ENCODE measurements around the gene RASGRP3.

Gene RASGRP3

DNA sequence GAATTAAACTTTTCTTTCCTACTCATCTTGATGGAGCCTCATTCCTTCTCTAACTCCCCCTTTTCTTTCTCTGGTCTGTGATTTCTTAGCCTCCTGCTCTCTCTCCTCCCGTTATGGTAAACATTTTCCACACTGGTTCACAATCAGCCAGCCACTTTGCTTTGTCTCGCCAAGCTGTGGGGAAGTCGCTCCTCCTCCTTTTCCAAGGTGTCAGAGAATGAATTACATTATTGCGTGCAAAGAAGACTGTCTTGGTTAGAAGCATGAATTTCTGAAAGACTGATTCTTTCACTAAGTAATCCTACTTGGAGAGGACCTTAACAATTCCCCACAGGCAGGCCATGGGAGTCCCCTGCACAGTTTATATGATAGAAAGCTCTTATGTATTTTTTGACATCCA lies 46.1 kb downstream of the RASGRP3 start:
- DNase-seq (ENCODE audit: low read depth in 2 of 2, low spot score in 1 of 2): no peak

DNA sequence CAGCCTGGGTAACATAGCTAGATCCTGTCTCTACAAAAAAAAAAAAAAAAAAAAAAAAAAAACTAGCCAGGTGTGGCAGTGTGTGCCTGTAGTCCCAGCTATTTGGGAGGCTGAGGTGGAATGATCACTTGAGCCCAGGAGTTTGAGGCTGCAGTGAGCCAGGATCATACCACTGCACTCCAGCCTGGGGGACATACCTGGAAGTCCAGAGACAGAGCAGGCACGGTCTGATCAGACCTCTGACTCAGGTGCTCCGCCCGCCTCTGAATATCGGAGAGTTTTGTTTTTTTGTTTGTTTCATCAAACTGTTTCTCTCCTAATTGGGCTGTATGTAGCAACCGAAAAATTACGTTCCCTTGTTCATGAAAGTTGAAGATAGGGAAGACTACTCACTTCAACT lies 49.2 kb downstream of the RASGRP3 start:
- no peak for DNase-seq (ENCODE audit: low read depth in 2 of 2, low spot score in 1 of 2)

DNA sequence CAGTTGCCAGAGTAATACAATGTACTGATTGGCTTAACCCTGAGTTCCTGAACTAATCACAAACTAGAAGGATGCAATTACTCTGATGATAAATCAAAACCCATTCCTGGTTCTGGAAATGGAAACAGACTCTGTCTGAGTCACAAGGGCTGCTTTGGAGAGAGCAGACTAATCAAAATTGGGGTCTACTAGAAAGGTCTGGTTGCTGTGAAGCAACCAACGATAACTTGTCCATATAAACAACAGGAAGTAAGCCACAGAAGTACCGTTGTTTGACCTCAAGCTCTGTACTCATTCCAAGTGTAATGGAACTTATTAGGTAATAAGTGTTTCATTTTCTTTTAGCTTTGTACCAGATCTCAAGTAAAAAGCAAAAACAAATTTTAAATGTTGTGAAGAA lies 49.7 kb downstream of the RASGRP3 start:
- no peak for DNase-seq (ENCODE audit: low read depth in 2 of 2, low spot score in 1 of 2)

GRCh38 chr2:33526921-33527320 lies 50.5 kb downstream of the RASGRP3 start:
- DNase-seq (ENCODE audit: low read depth in 2 of 2, low spot score in 1 of 2): no peak

GRCh38 chr2:33528441-33528950 lies 52.0 kb downstream of the RASGRP3 start:
- no peak for DNase-seq (ENCODE audit: low read depth in 2 of 2, low spot score in 1 of 2)

DNA sequence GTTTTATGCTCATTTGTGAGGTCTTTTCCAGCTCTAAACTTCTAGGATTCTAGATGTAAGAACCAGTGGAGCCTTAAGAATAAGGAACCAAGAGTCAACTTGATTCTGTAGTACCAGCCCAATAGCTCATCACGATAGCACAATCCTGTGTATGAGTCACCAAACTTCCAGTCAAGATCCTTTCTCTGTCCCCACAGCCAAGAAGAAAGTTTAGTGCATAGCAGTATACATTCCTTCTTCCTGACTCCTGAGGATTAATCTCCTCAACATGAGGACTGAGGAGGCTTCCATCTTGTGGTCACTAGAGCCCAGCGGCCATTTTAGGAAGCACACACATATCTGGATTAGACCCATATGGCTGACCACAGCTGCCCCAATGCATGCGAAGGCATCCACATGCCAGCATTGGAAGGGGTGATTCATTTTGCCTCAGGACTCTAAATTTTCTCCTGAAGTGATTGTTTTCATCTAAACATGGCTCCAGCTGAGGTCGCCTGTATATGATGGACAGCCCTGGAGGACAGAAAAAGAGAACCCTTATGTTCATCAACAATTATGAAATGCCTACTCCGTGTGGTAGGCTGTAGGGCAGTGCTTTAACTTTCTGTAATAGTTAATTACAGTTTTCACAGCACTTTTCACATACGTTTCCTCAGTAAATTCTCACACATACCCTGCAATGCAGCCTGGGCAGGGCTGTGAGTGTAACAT lies 53.5 kb downstream of the RASGRP3 start:
- DNase-seq (ENCODE audit: low read depth in 2 of 2, low spot score in 1 of 2): no peak

GRCh38 chr2:33530690-33531548 lies 54.5 kb downstream of the RASGRP3 start:
- DNase-seq (ENCODE audit: low read depth in 2 of 2, low spot score in 1 of 2): no peak

DNA sequence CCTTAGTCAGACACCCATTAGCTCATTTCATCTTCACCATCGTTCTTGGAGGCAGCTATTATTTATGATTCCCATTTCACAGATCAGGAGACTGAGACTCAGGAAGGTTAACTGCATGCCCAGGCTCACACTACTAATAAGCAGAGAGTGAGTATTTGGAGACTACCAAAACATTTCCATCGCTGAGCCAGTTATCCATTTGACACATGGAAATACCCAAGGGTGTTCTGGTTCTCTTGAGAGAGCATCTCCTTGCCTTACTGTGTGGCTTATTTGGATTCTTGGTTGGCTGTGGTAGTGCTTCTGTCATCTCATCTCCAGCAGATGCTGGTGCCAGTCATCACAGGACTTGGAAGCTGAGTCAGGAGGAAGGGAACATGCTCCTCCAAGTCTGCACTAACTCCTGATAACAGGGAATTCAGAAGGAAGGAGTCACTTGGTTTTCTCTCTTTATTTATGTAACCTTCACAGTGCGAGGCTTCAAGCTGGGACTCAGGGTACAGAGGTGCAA lies 55.2 kb downstream of the RASGRP3 start:
- no peak for DNase-seq (ENCODE audit: low read depth in 2 of 2, low spot score in 1 of 2)

GRCh38 chr2:33532146-33532545 lies 55.7 kb downstream of the RASGRP3 start:
- DNase-seq (ENCODE audit: low read depth in 2 of 2, low spot score in 1 of 2): no peak

GRCh38 chr2:33532966-33533365 lies 56.5 kb downstream of the RASGRP3 start:
- DNase-seq (ENCODE audit: low read depth in 2 of 2, low spot score in 1 of 2): no peak

DNA sequence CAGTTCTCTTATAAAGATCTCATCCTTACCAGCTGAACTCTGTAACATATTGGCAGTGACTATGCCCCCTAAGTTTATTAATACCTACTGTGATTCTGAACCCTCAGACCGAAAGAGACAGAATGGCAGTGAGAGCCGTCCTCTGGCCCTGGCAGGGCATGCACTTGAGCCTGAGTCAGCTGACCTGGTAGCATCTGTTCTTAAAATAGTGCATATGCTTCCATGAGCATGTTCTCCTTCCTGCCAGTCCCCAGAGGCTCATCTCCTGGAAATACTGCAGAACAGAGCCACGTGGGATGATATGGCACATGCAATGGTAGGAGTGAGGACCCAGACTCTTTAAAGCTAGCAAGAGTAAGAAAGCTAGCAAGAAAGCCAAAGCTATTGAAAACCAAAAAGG lies 59.0 kb downstream of the RASGRP3 start:
- DNase-seq (ENCODE audit: low read depth in 2 of 2, low spot score in 1 of 2): no peak

DNA sequence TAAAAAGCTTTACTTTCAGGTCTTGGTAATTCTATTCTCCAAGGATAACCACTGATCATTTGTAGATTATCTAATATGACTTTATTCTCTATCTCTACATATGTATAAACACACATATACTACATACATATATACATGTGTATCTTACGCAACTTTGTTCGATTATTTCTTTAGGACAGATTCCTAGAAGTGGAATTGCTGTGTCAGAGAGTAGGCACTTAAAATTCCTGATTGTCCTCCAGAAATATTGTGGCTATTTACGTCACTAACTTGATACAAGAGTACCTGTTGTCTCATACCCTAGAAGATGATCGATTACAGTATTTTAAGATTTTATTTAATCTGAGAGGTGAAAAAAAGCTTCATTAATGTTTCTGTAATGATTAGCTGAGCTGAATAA lies 64.8 kb downstream of the RASGRP3 start:
- DNase-seq (ENCODE audit: low read depth in 2 of 2, low spot score in 1 of 2): no peak

GRCh38 chr2:33550206-33550605 lies 73.8 kb downstream of the RASGRP3 start:
- no peak for DNase-seq (ENCODE audit: low read depth in 2 of 2, low spot score in 1 of 2)

DNA sequence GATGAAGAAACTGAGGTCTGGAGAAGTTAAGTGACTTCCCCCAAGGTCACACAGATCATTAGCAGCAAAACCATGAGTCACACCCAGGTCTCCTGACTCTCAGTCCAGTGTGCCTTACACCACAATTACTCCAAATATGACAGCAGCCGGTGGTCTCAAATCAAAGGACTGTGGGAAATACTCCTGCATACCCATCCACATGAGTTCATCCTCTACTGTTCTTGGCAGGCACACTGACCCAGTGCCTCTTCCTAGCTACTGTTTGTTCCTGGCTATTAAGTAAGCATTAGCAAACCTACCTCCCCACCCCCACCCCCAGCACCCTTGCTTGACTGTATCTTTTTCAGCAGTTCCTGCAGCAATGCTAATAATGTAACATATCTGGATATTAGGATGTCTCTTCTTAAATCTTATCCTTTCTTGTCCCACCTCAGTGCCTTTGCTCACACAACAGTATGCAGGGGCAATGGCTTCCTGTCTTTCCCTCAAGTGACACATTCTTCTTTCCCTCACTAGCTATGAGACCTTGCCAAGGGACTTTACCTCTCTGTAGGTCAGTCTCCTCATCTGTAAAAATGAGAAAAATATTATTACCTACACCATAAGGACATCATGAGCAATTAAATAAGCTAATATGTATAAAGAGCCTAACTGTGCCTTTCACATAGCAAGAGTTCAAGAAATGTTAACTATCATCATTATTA lies 76.5 kb downstream of the RASGRP3 start:
- DNase-seq (ENCODE audit: low read depth in 2 of 2, low spot score in 1 of 2): no peak

- no peak for DNase-seq (ENCODE audit: low read depth in 2 of 2, low spot score in 1 of 2)
Measured at GRCh38 chr2:33555681-33556080, 79.2 kb downstream of the RASGRP3 start.

DNA sequence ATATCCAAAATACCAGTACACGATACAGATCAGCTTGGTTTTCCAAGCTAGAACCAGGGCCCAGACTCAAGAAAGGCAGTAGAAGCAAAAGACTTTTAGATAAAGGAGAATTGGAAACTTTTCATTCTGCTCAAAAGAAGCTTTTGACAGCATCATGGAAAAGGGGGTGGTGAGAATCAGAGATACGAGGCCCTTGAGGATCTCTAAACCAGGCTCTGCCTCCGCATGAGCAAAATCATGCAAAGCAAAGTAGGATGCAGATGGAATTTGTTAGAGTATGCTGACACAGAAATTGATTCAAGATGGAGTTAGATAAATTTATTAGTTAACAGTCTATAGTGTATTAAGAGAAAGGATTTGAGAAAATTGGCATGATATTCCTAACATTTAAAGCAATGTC lies 82.9 kb downstream of the RASGRP3 start:
- DNase-seq (ENCODE audit: low read depth in 2 of 2, low spot score in 1 of 2): no peak

DNA sequence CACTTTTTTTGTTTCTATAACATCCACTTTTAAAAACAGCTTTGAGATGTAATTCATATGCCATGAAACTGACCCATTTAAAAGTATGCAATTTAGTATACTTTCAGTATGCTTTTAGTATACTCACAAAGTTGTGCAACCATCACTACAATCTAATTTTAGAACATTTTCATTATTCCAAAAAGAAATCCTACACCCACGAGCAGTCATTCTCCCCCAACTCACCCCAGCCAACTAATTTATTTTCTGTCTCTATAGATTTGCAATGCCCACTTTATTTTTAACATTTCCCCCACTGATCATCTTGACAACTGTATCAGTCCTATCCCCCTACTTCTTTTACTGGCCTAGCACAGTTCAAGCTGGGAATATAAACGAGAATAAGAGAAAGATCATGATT lies 83.6 kb downstream of the RASGRP3 start:
- no peak for DNase-seq (ENCODE audit: low read depth in 2 of 2, low spot score in 1 of 2)

DNA sequence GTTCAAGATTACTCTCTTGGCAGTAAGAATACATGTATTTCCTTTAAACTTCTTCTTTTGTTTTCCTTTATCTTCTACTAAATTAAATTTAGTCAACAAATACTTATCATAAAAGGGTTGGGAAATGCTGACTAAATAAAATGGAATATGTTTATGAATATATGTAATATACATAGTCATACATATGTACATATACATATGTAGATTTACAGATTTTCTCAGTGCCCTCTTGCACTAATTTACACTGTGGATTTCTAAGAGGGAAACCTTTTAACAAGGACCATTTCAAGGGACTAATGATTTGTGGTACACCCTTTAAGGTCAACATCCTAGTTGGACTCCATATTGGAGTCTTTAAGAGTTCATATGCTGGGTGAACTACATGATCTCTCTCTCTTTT lies 85.4 kb downstream of the RASGRP3 start:
- DNase-seq (ENCODE audit: low read depth in 2 of 2, low spot score in 1 of 2): no peak

- DNase-seq (ENCODE audit: low read depth in 2 of 2, low spot score in 1 of 2): no peak
Measured at GRCh38 chr2:33570681-33571080, 94.2 kb downstream of the RASGRP3 start.

GRCh38 chr2:33573657-33574056 lies 97.2 kb downstream of the RASGRP3 start:
- DNase-seq (ENCODE audit: low read depth in 2 of 2, low spot score in 1 of 2): no peak

GRCh38 chr2:33577084-33577483 lies 100.6 kb downstream of the RASGRP3 start:
- DNase-seq (ENCODE audit: low read depth in 2 of 2, low spot score in 1 of 2): no peak

DNA sequence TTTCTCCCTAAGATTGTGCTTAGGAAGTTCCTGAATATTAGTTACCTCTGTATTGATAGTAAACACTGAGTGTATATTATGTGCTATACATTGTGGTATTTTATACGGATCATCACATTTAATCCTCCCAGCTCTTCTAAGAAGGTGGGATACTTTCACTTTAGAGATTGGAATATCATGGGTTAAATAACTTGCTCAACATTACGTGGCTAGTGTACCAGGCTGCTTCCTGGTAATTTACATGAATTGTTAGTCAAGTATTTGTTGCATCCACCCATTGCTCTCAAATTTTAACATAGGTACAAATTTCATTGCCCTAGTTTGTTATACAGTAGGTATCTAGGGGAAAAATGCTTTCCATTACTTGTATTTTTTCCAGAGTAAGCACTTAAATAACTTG lies 101.2 kb downstream of the RASGRP3 start:
- DNase-seq (ENCODE audit: low read depth in 2 of 2, low spot score in 1 of 2): no peak
